Natural killer cell (primary cell): ENCODE measurements around the gene FZD2. TPM values are rescaled to one million over a fixed set of nuclear protein-coding genes. Genes with fewer than 3 reads are reported as not detected.
A peak's percentile ranks its signal among the peaks of the same experiment; 100 is the strongest.

Experiments
- ATAC-seq, 3 donors: fragments of 150-1000 bp in 2 of 3; fragments of 200-7000 bp in 1 of 3; cut with Tn5 transposase; 1 replicate in 1 of 3; 2 replicates in 2 of 3; pipeline ENCODE4 v1.10.0; 2021; ENCODE audit warnings: mild to moderate bottlenecking in 2 of 3, moderate library complexity in 2 of 3
- DNase-seq, 2 donors: peaks; one replicate each; pipeline versions ENCODE4 v3.0.0 to v3.0.0-alpha.2; 2013 to 2021; ENCODE audit warnings: mixed read lengths in 1 of 2
- H3K27ac ChIP-seq: one replicate; pipeline ENCODE4 v1.5.1; 2013; ENCODE audit warnings: mild to moderate bottlenecking, low read length
- H3K27me3 ChIP-seq: one replicate; pipeline ENCODE4 v1.6.1; 2013; ENCODE audit warnings: low read length; ENCODE audit not compliant: control insufficient read depth, insufficient read depth
- H3K36me3 ChIP-seq: one replicate; pipeline ENCODE4 v1.6.1; 2013; ENCODE audit warnings: low read length; ENCODE audit not compliant: control insufficient read depth, insufficient read depth
- H3K4me1 ChIP-seq: one replicate; pipeline ENCODE4 v1.6.1; 2013; ENCODE audit warnings: low read length; ENCODE audit not compliant: control insufficient read depth, insufficient read depth
- H3K4me3 ChIP-seq: one replicate; pipeline ENCODE4 v1.5.1; 2013; ENCODE audit warnings: low read length
- H3K9me3 ChIP-seq: one replicate; pipeline ENCODE4 v1.6.1; 2013; ENCODE audit warnings: low read length; ENCODE audit not compliant: control insufficient read depth, insufficient read depth
- H3K27ac Mint-ChIP-seq, 2 donors: one replicate each; pipeline ENCODE4 v1.8.0; 2022; ENCODE audit warnings: mild to moderate bottlenecking in 2 of 2, mixed read lengths in 2 of 2, moderate library complexity in 1 of 2
- H3K27me3 Mint-ChIP-seq, 2 donors: one replicate each; pipeline ENCODE4 v1.8.0; 2022; ENCODE audit warnings: low read depth in 2 of 2, mixed read lengths in 2 of 2
- H3K36me3 Mint-ChIP-seq: one replicate; pipeline ENCODE4 v1.8.0; 2022; ENCODE audit warnings: mixed read lengths
- H3K4me1 Mint-ChIP-seq, 2 donors: one replicate each; pipeline ENCODE4 v1.8.0; 2022; ENCODE audit warnings: mixed read lengths in 2 of 2
- H3K4me3 Mint-ChIP-seq: one replicate; pipeline ENCODE4 v1.8.0; 2022; ENCODE audit warnings: mild to moderate bottlenecking, moderate library complexity, mixed read lengths
- H3K9me3 Mint-ChIP-seq, 2 donors: one replicate each; pipeline ENCODE4 v1.8.0; 2022; ENCODE audit warnings: mixed read lengths in 2 of 2
- WGBS: methylation state at CpG from one replicate; pipeline ENCODE4 v1.1.7; 2013; ENCODE audit warnings: missing lambda C conversion rate; ENCODE audit not compliant: insufficient coverage; 5-methylcytosine and 5-hydroxymethylcytosine counted together
- intact Hi-C: fragments of 100-400 bp; cut with micrococcal nuclease; formaldehyde crosslinking; loops from one replicate; pipeline ENCODE4 v1.14.2; 2022
- total RNA-seq, 4 donors: library from RNA; stranded (reverse); fragments of 120-200 nt in 1 of 4; gene quantifications; one replicate each; pipeline versions ENCODE4 v1.2.3 to v1.2.4, GENCODE V29; 2013 to 2022
- TF ChIP-seq, protein P1 (sequence below): fragments of 200-600 bp; IDR thresholded peaks from one replicate; pipeline ENCODE4 v1.8.0; 2022; ENCODE audit warnings: antibody characterized with exemption

FZD2 gene
- total RNA-seq, 3 donors from 2014 or later (not counting 1 experiment from before 2014, with no cell fraction given), result 0.27 to 0.55 (median 0.33) TPM

- ATAC-seq, result peak; percentile 38 to 53 (median 49)
- intact Hi-C loops, result loop anchor here (2.0 kb wide), 1 partner anchor 435 kb away; the partner anchor contains the start of gene HDAC5
- H3K27me3 Mint-ChIP-seq, result peaks cover 37 to 42% of the 10 kb centered on the region in 2 donors
Observed at GRCh38 chr17:44557651-44558285, 484 bp downstream of the FZD2 start.

GRCh38 chr17:44558334-44558709 is 1.0 kb downstream of the FZD2 start:
- Histone ChIP-seq H3K27ac (no peak overlapping the region), H3K27me3 (peaks cover 4% of the 10 kb centered on the region), H3K4me3 (no peak overlapping the region), H3K4me1 (peaks cover 28% of the 10 kb centered on the region), H3K36me3 (no peaks in the 10 kb centered on the region), H3K9me3 (no peaks in the 10 kb centered on the region)
- peaks cover 19 to 39% of the 10 kb centered on the region in 2 donors for H3K4me1 Mint-ChIP-seq
- peaks cover 39 to 44% of the 10 kb centered on the region in 2 donors for H3K27me3 Mint-ChIP-seq
- ATAC-seq (no peak), DNase-seq (no peak)
- H3K27ac Mint-ChIP-seq, result peak overlapping the region; percentile 38 to 88
- intact Hi-C loops, result no loop called here
- H3K4me3 Mint-ChIP-seq, result peak overlapping the region; percentile 94
- no peaks in the 10 kb centered on the region for H3K36me3 Mint-ChIP-seq
- 26% methylated on average over 31 of the region's 31 CpGs for WGBS
- TF ChIP-seq, protein P1, sequence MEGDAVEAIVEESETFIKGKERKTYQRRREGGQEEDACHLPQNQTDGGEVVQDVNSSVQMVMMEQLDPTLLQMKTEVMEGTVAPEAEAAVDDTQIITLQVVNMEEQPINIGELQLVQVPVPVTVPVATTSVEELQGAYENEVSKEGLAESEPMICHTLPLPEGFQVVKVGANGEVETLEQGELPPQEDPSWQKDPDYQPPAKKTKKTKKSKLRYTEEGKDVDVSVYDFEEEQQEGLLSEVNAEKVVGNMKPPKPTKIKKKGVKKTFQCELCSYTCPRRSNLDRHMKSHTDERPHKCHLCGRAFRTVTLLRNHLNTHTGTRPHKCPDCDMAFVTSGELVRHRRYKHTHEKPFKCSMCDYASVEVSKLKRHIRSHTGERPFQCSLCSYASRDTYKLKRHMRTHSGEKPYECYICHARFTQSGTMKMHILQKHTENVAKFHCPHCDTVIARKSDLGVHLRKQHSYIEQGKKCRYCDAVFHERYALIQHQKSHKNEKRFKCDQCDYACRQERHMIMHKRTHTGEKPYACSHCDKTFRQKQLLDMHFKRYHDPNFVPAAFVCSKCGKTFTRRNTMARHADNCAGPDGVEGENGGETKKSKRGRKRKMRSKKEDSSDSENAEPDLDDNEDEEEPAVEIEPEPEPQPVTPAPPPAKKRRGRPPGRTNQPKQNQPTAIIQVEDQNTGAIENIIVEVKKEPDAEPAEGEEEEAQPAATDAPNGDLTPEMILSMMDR, result no peak
- no peaks in the 10 kb centered on the region for H3K9me3 Mint-ChIP-seq

More at GRCh38 chr17:44557651-44558285, 484 bp downstream of the FZD2 start:
- H3K4me3 Mint-ChIP-seq, result peak overlapping the region; percentile 94
- peaks cover 4% of the 10 kb centered on the region for H3K27me3 ChIP-seq
- peaks cover 19 to 39% of the 10 kb centered on the region in 2 donors for H3K4me1 Mint-ChIP-seq
- 1% methylated on average over 69 of the region's 69 CpGs for WGBS
- no peaks in the 10 kb centered on the region for H3K36me3 Mint-ChIP-seq
- peak overlapping the region; percentile 29 for H3K4me3 ChIP-seq
- peak overlapping the region in 1 of 2 donors; percentile 88 for H3K27ac Mint-ChIP-seq
- peak; percentile 31 to 51 for DNase-seq
- no peak overlapping the region for H3K27ac ChIP-seq
- no peaks in the 10 kb centered on the region for H3K9me3 Mint-ChIP-seq
- H3K4me1 ChIP-seq, result peaks cover 28% of the 10 kb centered on the region
- H3K36me3 ChIP-seq, result no peaks in the 10 kb centered on the region
- H3K9me3 ChIP-seq, result no peaks in the 10 kb centered on the region
- TF ChIP-seq, protein P1, result no peak

DNA sequence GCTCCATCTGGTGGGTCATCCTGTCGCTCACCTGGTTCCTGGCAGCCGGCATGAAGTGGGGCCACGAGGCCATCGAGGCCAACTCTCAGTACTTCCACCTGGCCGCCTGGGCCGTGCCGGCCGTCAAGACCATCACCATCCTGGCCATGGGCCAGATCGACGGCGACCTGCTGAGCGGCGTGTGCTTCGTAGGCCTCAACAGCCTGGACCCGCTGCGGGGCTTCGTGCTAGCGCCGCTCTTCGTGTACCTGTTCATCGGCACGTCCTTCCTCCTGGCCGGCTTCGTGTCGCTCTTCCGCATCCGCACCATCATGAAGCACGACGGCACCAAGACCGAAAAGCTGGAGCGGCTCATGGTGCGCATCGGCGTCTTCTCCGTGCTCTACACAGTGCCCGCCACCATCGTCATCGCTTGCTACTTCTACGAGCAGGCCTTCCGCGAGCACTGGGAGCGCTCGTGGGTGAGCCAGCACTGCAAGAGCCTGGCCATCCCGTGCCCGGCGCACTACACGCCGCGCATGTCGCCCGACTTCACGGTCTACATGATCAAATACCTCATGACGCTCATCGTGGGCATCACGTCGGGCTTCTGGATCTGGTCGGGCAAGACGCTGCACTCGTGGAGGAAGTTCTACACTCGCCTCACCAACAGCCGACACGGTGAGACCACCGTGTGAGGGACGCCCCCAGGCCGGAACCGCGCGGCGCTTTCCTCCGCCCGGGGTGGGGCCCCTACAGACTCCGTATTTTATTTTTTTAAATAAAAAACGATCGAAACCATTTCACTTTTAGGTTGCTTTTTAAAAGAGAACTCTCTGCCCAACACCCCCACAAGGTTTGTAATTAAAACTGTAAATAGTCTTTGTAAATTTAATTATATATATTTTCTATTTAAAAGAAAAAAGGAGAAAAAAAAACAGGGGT is 1.7 kb downstream of the FZD2 start:
- ATAC-seq (no peak), DNase-seq (no peak)
- Mint-ChIP-seq H3K9me3 (no peaks in the 10 kb centered on the region), H3K4me3 (peak overlapping the region; percentile 94), H3K4me1 (peaks cover 19 to 39% of the 10 kb centered on the region in 2 donors), H3K36me3 (no peaks in the 10 kb centered on the region), H3K27ac (peak overlapping the region in 1 of 2 donors; percentile 38), H3K27me3 (peaks cover 39 to 44% of the 10 kb centered on the region in 2 donors)
- 36% methylated on average over 71 of the region's 74 CpGs for WGBS
- intact Hi-C loops, result no loop called here
- TF ChIP-seq, protein P1, result no peak
- H3K4me3 ChIP-seq, result no peak overlapping the region
- no peaks in the 10 kb centered on the region for H3K9me3 ChIP-seq
- no peak overlapping the region for H3K27ac ChIP-seq
- no peaks in the 10 kb centered on the region for H3K36me3 ChIP-seq
- peaks cover 4% of the 10 kb centered on the region for H3K27me3 ChIP-seq
- H3K4me1 ChIP-seq, result peaks cover 28% of the 10 kb centered on the region
